Ovary (tissue), 9 donors: ENCODE measurements around the gene CHD5. TPM values are rescaled to one million over a fixed set of nuclear protein-coding genes. Genes with fewer than 3 reads are reported as not detected.

ENCODE experiments used
- DNase-seq, 5 donors: peaks; one replicate each; pipeline ENCODE4 v3.0.0-alpha.2; 2019 to 2020
- H3K27ac ChIP-seq, 2 donors: fragments of 200-600 bp; one replicate each; pipeline versions ENCODE4 v1.5.1 to v1.8.0; 2019 to 2022
- H3K27me3 ChIP-seq: fragments of 200-600 bp; one replicate; pipeline ENCODE4 v1.8.0; 2022
- H3K36me3 ChIP-seq: fragments of 200-600 bp; sonication (generic); one replicate; pipeline ENCODE4 v1.5.1; 2019
- H3K4me1 ChIP-seq: one replicate; pipeline ENCODE4 v1.8.1; 2013; ENCODE audit warnings: mild to moderate bottlenecking, moderate library complexity; ENCODE audit not compliant: insufficient read depth
- H3K4me3 ChIP-seq: fragments of 200-600 bp; sonication (generic); one replicate; pipeline ENCODE4 v1.5.1; 2017
- H3K9me3 ChIP-seq, 2 donors: fragments of 200-600 bp in 1 of 2; sonication (generic) in 1 of 2; one replicate each; pipeline versions ENCODE4 v1.5.1 to v1.8.1; 2013 to 2019; ENCODE audit warnings: mild to moderate bottlenecking in 1 of 2, moderate library complexity in 1 of 2
- EP300 ChIP-seq: sonication (generic); formaldehyde crosslinking; IDR thresholded peaks from one replicate; pipeline ENCODE4 v1.6.1; 2017; ENCODE audit warnings: antibody characterized with exemption
- POLR2A ChIP-seq: fragments of 450-650 bp; IDR thresholded peaks from one replicate; pipeline ENCODE4 v1.6.1; 2017; ENCODE audit warnings: antibody characterized with exemption, mild to moderate bottlenecking, moderate library complexity
- WGBS, 3 donors: extraction: QIAGEN DNeasy Blood & Tissue Kit in 1 of 3; methylation state at CpG; one replicate each; pipeline versions ENCODE4 v1.1.5 to v1.1.7; 2013 to 2017; 5-methylcytosine and 5-hydroxymethylcytosine counted together
- intact Hi-C, 4 donors: fragments of 100-400 bp; cut with DNase I; formaldehyde crosslinking; loops; one replicate each; pipeline versions ENCODE4 v1.11.0 to v1.15.1; 2022 to 2023
- polyA plus RNA-seq, 2 donors: library from polyadenylated mRNA; stranded (reverse); fragments of 200-250 nt in 1 of 2; fragments of 350-450 nt in 1 of 2; fragmentation: Illumina TruSeq in 1 of 2; extraction: RNeasy Lipid Tissue Mini Kit (QIAGEN cat#74804) in 1 of 2; gene quantifications; one replicate each; pipeline ENCODE4 v1.2.3, GENCODE V29; 2013 to 2014
- total RNA-seq, 7 donors: library from RNA; depleted of rRNA in 2 of 7; stranded (reverse); fragments of >200 nt in 2 of 7; fragmentation: NEBNext Ultra II Directional in 3 of 7; extraction: Animal tissue kit (Norgen Biotek cat#: 25700) in 3 of 7; gene quantifications; one replicate each; pipeline versions ENCODE4 v1.1.0 to v1.2.4, GENCODE V29; 2016 to 2023
- TF ChIP-seq, protein P1 (sequence below), 3 donors: fragments of 450-650 bp in 2 of 3; fragments of 200-600 bp in 1 of 3; IDR thresholded peaks; one replicate each; pipeline versions ENCODE4 v1.5.1 to v1.8.0; 2016 to 2022; ENCODE audit warnings: antibody characterized with exemption in 3 of 3, mild to moderate bottlenecking in 1 of 3
- donor health status: DM: no; HTN: no; CAD: no; lungs with moderate emphysema.
- donor health status: DM: no; HTN: no; CAD: no.
- donor health status: Bipolar disorder and iron deficiency.
- donor health status: DM: yes; HTN: yes; CAD: no.
- donor health status: DM: no; HTN: no; CAD: no.
- donor health status: DM: yes; HTN: yes; CAD: no.

The CHD5 gene
- total and polyA plus RNA-seq, 9 donors = under 0.01 to 0.54 (median 0.23) TPM

DNA sequence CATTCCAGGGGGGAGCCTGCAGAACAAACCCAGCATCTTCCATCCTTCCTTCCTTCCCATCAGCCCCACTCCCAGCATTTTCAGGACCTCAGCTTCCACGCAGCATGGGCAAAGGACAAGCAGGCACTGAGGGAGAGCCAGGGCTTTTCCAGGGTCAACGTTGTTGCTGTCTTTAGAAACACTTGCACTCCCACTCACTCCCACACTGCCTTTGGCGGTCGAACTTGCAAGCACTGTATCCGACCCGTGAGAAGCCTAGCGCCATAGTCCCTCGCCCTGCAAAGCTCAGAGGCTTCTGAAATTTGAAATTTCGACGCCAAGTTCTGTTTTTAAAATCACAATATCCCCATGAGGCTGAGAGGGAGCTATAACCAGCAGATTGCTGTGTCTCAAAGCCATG, 87.0 kb downstream of the CHD5 start:
- no peaks in the 10 kb centered on the region for H3K27me3 ChIP-seq
- H3K4me1 ChIP-seq = no peaks in the 10 kb centered on the region
- 17 to 30% (median 18%) methylated on average over 10 of the region's 10 CpGs for WGBS, 3 donors
- H3K27ac ChIP-seq = no peak overlapping the region
- intact Hi-C loops = no loop called here
- H3K4me3 ChIP-seq = no peak overlapping the region
- TF ChIP-seq, protein P1, sequence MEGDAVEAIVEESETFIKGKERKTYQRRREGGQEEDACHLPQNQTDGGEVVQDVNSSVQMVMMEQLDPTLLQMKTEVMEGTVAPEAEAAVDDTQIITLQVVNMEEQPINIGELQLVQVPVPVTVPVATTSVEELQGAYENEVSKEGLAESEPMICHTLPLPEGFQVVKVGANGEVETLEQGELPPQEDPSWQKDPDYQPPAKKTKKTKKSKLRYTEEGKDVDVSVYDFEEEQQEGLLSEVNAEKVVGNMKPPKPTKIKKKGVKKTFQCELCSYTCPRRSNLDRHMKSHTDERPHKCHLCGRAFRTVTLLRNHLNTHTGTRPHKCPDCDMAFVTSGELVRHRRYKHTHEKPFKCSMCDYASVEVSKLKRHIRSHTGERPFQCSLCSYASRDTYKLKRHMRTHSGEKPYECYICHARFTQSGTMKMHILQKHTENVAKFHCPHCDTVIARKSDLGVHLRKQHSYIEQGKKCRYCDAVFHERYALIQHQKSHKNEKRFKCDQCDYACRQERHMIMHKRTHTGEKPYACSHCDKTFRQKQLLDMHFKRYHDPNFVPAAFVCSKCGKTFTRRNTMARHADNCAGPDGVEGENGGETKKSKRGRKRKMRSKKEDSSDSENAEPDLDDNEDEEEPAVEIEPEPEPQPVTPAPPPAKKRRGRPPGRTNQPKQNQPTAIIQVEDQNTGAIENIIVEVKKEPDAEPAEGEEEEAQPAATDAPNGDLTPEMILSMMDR (IDR thresholded peaks at IDR 0.05) = no peak
- no peak for TF ChIP-seq POLR2A
- TF ChIP-seq EP300 = no peak
- no peaks in the 10 kb centered on the region for H3K36me3 ChIP-seq
- H3K9me3 ChIP-seq = no peaks in the 10 kb centered on the region
- DNase-seq = peak in 2 of 5 donors; percentile 42 to 73

DNA sequence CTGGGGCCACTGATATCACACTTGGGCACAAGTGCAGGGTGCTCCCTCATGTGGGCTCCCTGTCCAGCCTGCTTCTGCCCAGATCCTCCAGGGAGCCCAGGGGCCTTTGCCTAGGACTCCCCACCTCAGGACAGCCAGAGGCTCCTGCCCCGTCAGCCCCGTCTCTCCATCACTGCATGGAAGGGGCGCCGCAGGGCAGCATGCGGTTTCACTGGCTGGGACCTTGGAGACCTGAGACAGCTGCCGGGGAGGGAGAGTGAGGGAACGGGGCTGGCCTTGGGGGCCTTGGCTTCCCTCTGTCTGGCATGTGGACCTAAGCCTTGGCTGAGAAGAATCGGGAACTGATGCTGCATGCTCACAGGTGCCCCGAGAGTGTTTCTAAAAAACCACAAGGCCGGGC, 87.9 kb downstream of the CHD5 start:
- no peak for DNase-seq
- WGBS, 3 donors = 53 to 69% (median 60%) methylated on average over 10 of the region's 10 CpGs
- Histone ChIP-seq H3K9me3 (no peaks in the 10 kb centered on the region), H3K27me3 (no peaks in the 10 kb centered on the region), H3K4me1 (no peaks in the 10 kb centered on the region), H3K4me3 (no peak overlapping the region), H3K36me3 (no peaks in the 10 kb centered on the region), H3K27ac (no peak overlapping the region)
- no peak for TF ChIP-seq POLR2A
- no peak for TF ChIP-seq EP300
- TF ChIP-seq, protein P1 (IDR thresholded peaks at IDR 0.05) = no peak
- intact Hi-C loops = no loop called here

DNA sequence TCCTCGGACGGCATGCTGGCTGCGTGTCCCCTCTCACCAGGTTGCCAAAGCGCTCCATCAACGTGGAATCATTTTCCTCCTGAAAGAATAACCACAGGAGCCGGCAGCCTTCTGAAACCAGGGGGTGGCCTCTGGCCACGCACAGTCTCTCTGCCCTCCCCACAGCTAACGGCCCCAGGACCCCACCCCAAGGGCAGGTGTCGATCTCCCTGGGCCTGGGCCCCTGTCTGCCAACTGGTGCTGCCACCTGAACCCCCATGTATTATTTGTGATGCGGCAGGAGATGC, 88.4 kb downstream of the CHD5 start:
- Histone ChIP-seq H3K9me3 (no peaks in the 10 kb centered on the region), H3K4me3 (no peak overlapping the region), H3K36me3 (no peaks in the 10 kb centered on the region), H3K4me1 (no peaks in the 10 kb centered on the region), H3K27ac (no peak overlapping the region), H3K27me3 (no peaks in the 10 kb centered on the region)
- DNase-seq = no peak
- TF ChIP-seq POLR2A = no peak
- TF ChIP-seq, protein P1 (IDR thresholded peaks at IDR 0.05) = no peak
- no peak for TF ChIP-seq EP300
- intact Hi-C loops = no loop called here
- WGBS, 3 donors = 86 to 96% (median 89%) methylated on average over 10 of the region's 10 CpGs

DNA sequence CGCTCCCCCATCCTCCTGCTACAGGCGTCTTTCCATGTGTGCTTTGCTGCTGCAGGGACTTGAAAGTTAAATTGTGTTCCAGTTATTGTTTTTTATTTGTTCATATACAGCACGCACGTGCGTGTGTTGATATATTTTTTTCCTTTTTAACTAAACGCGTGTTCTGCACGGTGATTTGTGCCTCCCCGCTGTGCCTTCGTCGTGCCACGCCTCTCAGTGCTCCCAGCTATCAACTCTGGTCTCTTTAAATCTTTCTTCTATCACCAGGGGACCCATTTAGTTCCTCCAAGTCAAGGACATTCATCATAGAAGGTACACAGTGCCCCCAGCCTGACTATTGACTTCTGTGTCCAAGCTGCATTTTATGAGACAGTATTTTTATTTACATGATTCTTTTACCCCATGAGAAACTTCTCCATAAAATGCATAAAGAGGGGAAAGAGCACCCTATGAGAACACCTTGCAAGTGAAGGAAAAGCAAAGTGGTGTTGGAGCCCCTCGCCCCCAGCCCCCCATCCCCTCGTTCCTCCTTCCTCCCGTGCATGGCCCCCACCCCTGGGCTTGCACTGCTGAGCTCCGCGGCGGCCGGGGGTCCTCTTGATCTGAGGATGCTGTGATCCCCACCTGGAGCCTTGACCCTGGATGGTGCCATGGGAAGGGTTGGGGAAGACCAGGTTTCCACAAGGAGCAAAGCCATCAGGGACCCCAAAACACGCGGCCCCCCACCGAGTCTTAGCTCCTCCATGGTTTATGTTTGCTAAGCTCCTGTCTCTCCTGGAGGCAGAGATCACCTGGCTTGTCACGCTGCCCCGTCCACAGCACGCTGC, 88.9 kb downstream of the CHD5 start:
- Histone ChIP-seq H3K27ac (no peak overlapping the region), H3K9me3 (no peaks in the 10 kb centered on the region), H3K27me3 (no peaks in the 10 kb centered on the region), H3K36me3 (no peaks in the 10 kb centered on the region), H3K4me3 (no peak overlapping the region), H3K4me1 (no peaks in the 10 kb centered on the region)
- DNase-seq = no peak
- intact Hi-C loops = no loop called here
- WGBS, 3 donors = 84 to 90% (median 89%) methylated on average over 25 of the region's 25 CpGs
- TF ChIP-seq, protein P1 (IDR thresholded peaks at IDR 0.05) = no peak
- no peak for TF ChIP-seq POLR2A
- no peak for TF ChIP-seq EP300
